Stimulated activated memory B cell treated with anti-CD40 and anti-IgM and Interleukin-4, amounts not matched to agents 10 μg/mL and 1 μg/mL and 100 μg/mL, for 72 hours (primary cell): ENCODE data around the gene KIF5C.
A peak's percentile ranks its signal among the peaks of the same experiment; 100 is the strongest.

ENCODE experiments used
- ATAC-seq: fragments of 150-1000 bp; cut with Tn5 transposase; 2 replicates; pipeline ENCODE4 v1.10.0; 2021
- H3K27ac Mint-ChIP-seq: one replicate; pipeline ENCODE4 v1.8.0; 2022; ENCODE audit warnings: mild to moderate bottlenecking, mixed read lengths
- H3K27me3 Mint-ChIP-seq: one replicate; pipeline ENCODE4 v1.8.0; 2022; ENCODE audit warnings: mixed read lengths
- H3K36me3 Mint-ChIP-seq: one replicate; pipeline ENCODE4 v1.8.0; 2022; ENCODE audit warnings: mixed read lengths
- H3K4me1 Mint-ChIP-seq: one replicate; pipeline ENCODE4 v1.8.0; 2022; ENCODE audit warnings: mixed read lengths
- H3K4me3 Mint-ChIP-seq: one replicate; pipeline ENCODE4 v1.8.0; 2022; ENCODE audit warnings: mild to moderate bottlenecking, moderate library complexity, mixed read lengths
- H3K9me3 Mint-ChIP-seq: one replicate; pipeline ENCODE4 v1.8.0; 2022; ENCODE audit warnings: mixed read lengths

Gene KIF5C

GRCh38 chr2:148996805-148997204 lies 121.8 kb downstream of the KIF5C start:
- no peaks in the 10 kb centered on the region for H3K4me1 Mint-ChIP-seq
- ATAC-seq, result no peak
- no peak overlapping the region for H3K4me3 Mint-ChIP-seq
- H3K27ac Mint-ChIP-seq, result no peak overlapping the region
- H3K36me3 Mint-ChIP-seq, result peaks cover 13% of the 10 kb centered on the region
- no peaks in the 10 kb centered on the region for H3K9me3 Mint-ChIP-seq
- H3K27me3 Mint-ChIP-seq, result no peaks in the 10 kb centered on the region

- no peak overlapping the region for H3K4me3 Mint-ChIP-seq
- no peaks in the 10 kb centered on the region for H3K9me3 Mint-ChIP-seq
- ATAC-seq, result no peak
- H3K4me1 Mint-ChIP-seq, result no peaks in the 10 kb centered on the region
- H3K27me3 Mint-ChIP-seq, result no peaks in the 10 kb centered on the region
- H3K27ac Mint-ChIP-seq, result no peak overlapping the region
- H3K36me3 Mint-ChIP-seq, result peaks cover 24% of the 10 kb centered on the region
Observed at GRCh38 chr2:148998165-148998830, 123.3 kb downstream of the KIF5C start.

- Mint-ChIP-seq H3K27me3 (no peaks in the 10 kb centered on the region), H3K4me3 (no peak overlapping the region), H3K27ac (no peak overlapping the region), H3K36me3 (peaks cover 24% of the 10 kb centered on the region), H3K9me3 (no peaks in the 10 kb centered on the region), H3K4me1 (no peaks in the 10 kb centered on the region)
- no peak for ATAC-seq
Observed at GRCh38 chr2:148998831-148999200, 123.8 kb downstream of the KIF5C start.

GRCh38 chr2:148999451-148999921 lies 124.5 kb downstream of the KIF5C start:
- H3K27ac Mint-ChIP-seq, result no peak overlapping the region

GRCh38 chr2:149000158-149000938 lies 125.3 kb downstream of the KIF5C start:
- H3K4me1 Mint-ChIP-seq, result no peaks in the 10 kb centered on the region
- H3K36me3 Mint-ChIP-seq, result peaks cover 18% of the 10 kb centered on the region
- no peaks in the 10 kb centered on the region for H3K27me3 Mint-ChIP-seq
- ATAC-seq, result no peak
- H3K27ac Mint-ChIP-seq, result no peak overlapping the region
- H3K4me3 Mint-ChIP-seq, result no peak overlapping the region
- no peaks in the 10 kb centered on the region for H3K9me3 Mint-ChIP-seq

More at GRCh38 chr2:148999451-148999921, 124.5 kb downstream of the KIF5C start:
- no peaks in the 10 kb centered on the region for H3K4me1 Mint-ChIP-seq
- H3K27me3 Mint-ChIP-seq, result no peaks in the 10 kb centered on the region
- H3K9me3 Mint-ChIP-seq, result no peaks in the 10 kb centered on the region
- no peak overlapping the region for H3K4me3 Mint-ChIP-seq
- H3K36me3 Mint-ChIP-seq, result peaks cover 24% of the 10 kb centered on the region
- no peak for ATAC-seq

- Mint-ChIP-seq H3K36me3 (peaks cover 17% of the 10 kb centered on the region), H3K27ac (no peak overlapping the region), H3K9me3 (no peaks in the 10 kb centered on the region), H3K4me3 (no peak overlapping the region), H3K27me3 (no peaks in the 10 kb centered on the region), H3K4me1 (no peaks in the 10 kb centered on the region)
- no peak for ATAC-seq
Observed at GRCh38 chr2:149001496-149001895, 126.5 kb downstream of the KIF5C start.

GRCh38 chr2:149002378-149002890 lies 127.4 kb downstream of the KIF5C start:
- ATAC-seq, result no peak
- Mint-ChIP-seq H3K4me1 (no peaks in the 10 kb centered on the region), H3K27ac (no peak overlapping the region), H3K4me3 (no peak overlapping the region), H3K36me3 (peaks cover 17% of the 10 kb centered on the region), H3K9me3 (no peaks in the 10 kb centered on the region), H3K27me3 (no peaks in the 10 kb centered on the region)

- no peak for ATAC-seq
- Mint-ChIP-seq H3K36me3 (peaks cover 17% of the 10 kb centered on the region), H3K9me3 (no peaks in the 10 kb centered on the region), H3K4me1 (no peaks in the 10 kb centered on the region), H3K27ac (no peak overlapping the region), H3K4me3 (no peak overlapping the region), H3K27me3 (no peaks in the 10 kb centered on the region)
Observed at GRCh38 chr2:149002891-149003740, 128.1 kb downstream of the KIF5C start.

GRCh38 chr2:149004836-149005235 lies 129.8 kb downstream of the KIF5C start:
- Mint-ChIP-seq H3K27me3 (no peaks in the 10 kb centered on the region), H3K9me3 (no peaks in the 10 kb centered on the region), H3K4me3 (no peak overlapping the region), H3K36me3 (peaks cover 17% of the 10 kb centered on the region), H3K27ac (no peak overlapping the region), H3K4me1 (no peaks in the 10 kb centered on the region)
- ATAC-seq, result no peak

GRCh38 chr2:149005471-149006077 lies 130.5 kb downstream of the KIF5C start:
- H3K27ac Mint-ChIP-seq, result no peak overlapping the region
- no peak overlapping the region for H3K4me3 Mint-ChIP-seq
- no peak for ATAC-seq
- H3K27me3 Mint-ChIP-seq, result no peaks in the 10 kb centered on the region
- H3K4me1 Mint-ChIP-seq, result no peaks in the 10 kb centered on the region
- no peaks in the 10 kb centered on the region for H3K9me3 Mint-ChIP-seq
- peaks cover 17% of the 10 kb centered on the region for H3K36me3 Mint-ChIP-seq

- H3K4me1 Mint-ChIP-seq, result no peaks in the 10 kb centered on the region
- no peak for ATAC-seq
- H3K36me3 Mint-ChIP-seq, result peaks cover 20% of the 10 kb centered on the region
- no peaks in the 10 kb centered on the region for H3K9me3 Mint-ChIP-seq
- no peak overlapping the region for H3K4me3 Mint-ChIP-seq
- no peaks in the 10 kb centered on the region for H3K27me3 Mint-ChIP-seq
- H3K27ac Mint-ChIP-seq, result no peak overlapping the region
Observed at GRCh38 chr2:149006883-149007543, 132.0 kb downstream of the KIF5C start.

GRCh38 chr2:149008381-149008780 lies 133.4 kb downstream of the KIF5C start:
- Mint-ChIP-seq H3K4me1 (no peaks in the 10 kb centered on the region), H3K9me3 (no peaks in the 10 kb centered on the region), H3K27me3 (no peaks in the 10 kb centered on the region), H3K4me3 (no peak overlapping the region), H3K36me3 (peaks cover 14% of the 10 kb centered on the region), H3K27ac (no peak overlapping the region)
- ATAC-seq, result no peak

- peaks cover 14% of the 10 kb centered on the region for H3K36me3 Mint-ChIP-seq
- no peaks in the 10 kb centered on the region for H3K9me3 Mint-ChIP-seq
- ATAC-seq, result peak; percentile 17
- H3K27ac Mint-ChIP-seq, result no peak overlapping the region
- H3K4me1 Mint-ChIP-seq, result no peaks in the 10 kb centered on the region
- no peak overlapping the region for H3K4me3 Mint-ChIP-seq
- H3K27me3 Mint-ChIP-seq, result no peaks in the 10 kb centered on the region
Observed at GRCh38 chr2:149009576-149010461, 134.8 kb downstream of the KIF5C start.

- H3K36me3 Mint-ChIP-seq, result peaks cover 14% of the 10 kb centered on the region
- no peaks in the 10 kb centered on the region for H3K9me3 Mint-ChIP-seq
- no peaks in the 10 kb centered on the region for H3K27me3 Mint-ChIP-seq
- ATAC-seq, result no peak
- H3K4me3 Mint-ChIP-seq, result no peak overlapping the region
- H3K4me1 Mint-ChIP-seq, result peaks cover 10% of the 10 kb centered on the region
- no peak overlapping the region for H3K27ac Mint-ChIP-seq
Observed at GRCh38 chr2:149012545-149012944, 137.5 kb downstream of the KIF5C start.
